H1 (cell line): ENCODE results near the gene CYGB. TPM values are rescaled to one million over a fixed set of nuclear protein-coding genes. Genes with fewer than 3 reads are reported as not detected.

Experiments used
- ASH2L ChIP-seq: fragments of 200-600, 300-600 bp; sonication (generic); IDR thresholded peaks from one replicate; pipeline ENCODE4 v1.7.1; 2017; ENCODE audit warnings: low read length
- BACH1 ChIP-seq: IDR thresholded peaks from 2 replicates; pipeline ENCODE4 v1.6.1; 2012; ENCODE audit warnings: low read length, improper control_type of control experiment
- CBX8 ChIP-seq: fragments of 300-800, 300-1000 bp; sonication (generic); IDR thresholded peaks from 2 replicates; pipeline ENCODE4 v1.7.1; 2016; ENCODE audit warnings: low read depth, low read length, borderline replicate concordance
- CEBPB ChIP-seq: IDR thresholded peaks from 2 replicates; pipeline ENCODE4 v1.6.1; 2012; ENCODE audit warnings: low read depth, low read length
- CHD1 ChIP-seq: IDR thresholded peaks from 2 replicates; pipeline ENCODE4 v1.6.1; 2012; ENCODE audit warnings: low read depth, low read length, improper control_type of control experiment
- CHD2 ChIP-seq: IDR thresholded peaks from 2 replicates; pipeline ENCODE4 v1.6.1; 2012; ENCODE audit warnings: low read length, improper control_type of control experiment
- CTBP2 ChIP-seq: IDR thresholded peaks from 2 replicates; pipeline ENCODE4 v1.7.0; 2011; ENCODE audit warnings: borderline replicate concordance, mild to moderate bottlenecking, moderate library complexity, mixed read lengths, low read length; ENCODE audit not compliant: insufficient read depth, insufficient read length
- EP300 ChIP-seq, 2 experiments: IDR thresholded peaks; 1 replicate in 1 of 2; 2 replicates in 1 of 2; pipeline ENCODE4 v1.6.1; 2011 to 2012; ENCODE audit warnings: low read depth in 2 of 2, low read length in 2 of 2, mild to moderate bottlenecking in 2 of 2, borderline replicate concordance in 1 of 2, inconsistent platforms in 1 of 2, moderate library complexity in 1 of 2
- FOSL1 ChIP-seq: IDR thresholded peaks from 2 replicates; pipeline ENCODE4 v1.6.1; 2011; ENCODE audit warnings: mild to moderate bottlenecking, low read depth, low read length, moderate library complexity; ENCODE audit not compliant: insufficient read depth
- HDAC2 ChIP-seq, 2 experiments: fragments of 300-600 bp in 1 of 2; sonication (generic) in 1 of 2; IDR thresholded peaks; 2 replicates each; pipeline ENCODE4 v1.6.1; 2011 to 2012; ENCODE audit warnings: low read depth in 2 of 2, low read length in 2 of 2, mild to moderate bottlenecking in 2 of 2, moderate library complexity in 2 of 2, borderline replicate concordance in 1 of 2, inconsistent platforms in 1 of 2
- JUN ChIP-seq: IDR thresholded peaks from 2 replicates; pipeline ENCODE4 v1.6.1; 2011; ENCODE audit warnings: low read depth, mild to moderate bottlenecking, improper control_type of control experiment, low read length
- JUND ChIP-seq: IDR thresholded peaks from 2 replicates; pipeline ENCODE4 v1.6.1; 2011; ENCODE audit warnings: mild to moderate bottlenecking, improper control_type of control experiment, low read length
- KDM4A ChIP-seq: IDR thresholded peaks from one replicate; pipeline ENCODE4 v1.7.1; 2012; ENCODE audit warnings: low read depth, mild to moderate bottlenecking, moderate library complexity, low read length, inconsistent platforms; ENCODE audit not compliant: severe bottlenecking
- KDM5A ChIP-seq: fragments of 200-600 bp; IDR thresholded peaks from 2 replicates; pipeline ENCODE4 v1.7.1; 2012; ENCODE audit warnings: mild to moderate bottlenecking, low read length, inconsistent platforms, mixed read lengths
- NRF1 ChIP-seq: IDR thresholded peaks from 2 replicates; pipeline ENCODE4 v1.6.1; 2011; ENCODE audit warnings: mild to moderate bottlenecking, low read depth, low read length, improper control_type of control experiment
- POU5F1 ChIP-seq: IDR thresholded peaks from 2 replicates; pipeline ENCODE4 v1.6.1; 2011; ENCODE audit warnings: low read depth, mild to moderate bottlenecking, low read length, moderate library complexity
- RFX5 ChIP-seq: IDR thresholded peaks from 2 replicates; pipeline ENCODE4 v1.6.1; 2011; ENCODE audit warnings: low read depth, low read length, improper control_type of control experiment, borderline replicate concordance
- SIX5 ChIP-seq: IDR thresholded peaks from 2 replicates; pipeline ENCODE4 v1.6.1; 2011; ENCODE audit warnings: mild to moderate bottlenecking, low read depth, low read length
- SP2 ChIP-seq: IDR thresholded peaks from 2 replicates; pipeline ENCODE4 v1.6.1; 2012; ENCODE audit warnings: mild to moderate bottlenecking, low read length, inconsistent platforms
- SRF ChIP-seq: IDR thresholded peaks from 2 replicates; pipeline ENCODE4 v1.6.1; 2011; ENCODE audit warnings: mild to moderate bottlenecking, low read depth, low read length, moderate library complexity
- SUZ12 ChIP-seq: fragments of 200-600 bp; sonication (generic); IDR thresholded peaks from 2 replicates; pipeline ENCODE4 v1.6.1; 2012; ENCODE audit warnings: mild to moderate bottlenecking, inconsistent platforms, low read length, moderate library complexity, mixed read lengths
- polyA plus RNA-seq, 7 experiments: library from polyadenylated mRNA; depleted of rRNA in 3 of 7; stranded (reverse) in 5 of 7; unstranded in 2 of 7; fragments of >200 nt in 5 of 7; fragments of 200-250 nt in 2 of 7; gene quantifications; 1 replicate in 5 of 7; 2 replicates in 1 of 7; 4 replicates in 1 of 7; pipeline versions ENCODE4 v1.2.1 to v1.2.3, GENCODE V29; 2011 to 2013; ENCODE audit warnings: missing spikeins in 2 of 7, mixed read lengths in 2 of 7
- total RNA-seq: library from RNA; stranded (reverse); fragmentation: NEBNext Ultra II Directional; extraction: Animal tissue kit (Norgen Biotek cat#: 25700); gene quantifications from 2 replicates; pipeline ENCODE4 v1.2.1, GENCODE V29; 2021
- TF ChIP-seq, protein P1 (sequence below): IDR thresholded peaks from 2 replicates; pipeline ENCODE4 v1.6.1; 2012; ENCODE audit warnings: inconsistent platforms
- TF ChIP-seq, protein P2 (sequence below): IDR thresholded peaks from 2 replicates; pipeline ENCODE4 v1.6.1; 2011; ENCODE audit warnings: low read depth, mild to moderate bottlenecking, low read length; ENCODE audit not compliant: insufficient read depth

Gene CYGB
- total and polyA plus RNA-seq, 2 of the 8 experiments (the other 6 are each of a cell fraction or from before 2014, with no cell fraction given): 2.7 to 3.7 TPM

DNA sequence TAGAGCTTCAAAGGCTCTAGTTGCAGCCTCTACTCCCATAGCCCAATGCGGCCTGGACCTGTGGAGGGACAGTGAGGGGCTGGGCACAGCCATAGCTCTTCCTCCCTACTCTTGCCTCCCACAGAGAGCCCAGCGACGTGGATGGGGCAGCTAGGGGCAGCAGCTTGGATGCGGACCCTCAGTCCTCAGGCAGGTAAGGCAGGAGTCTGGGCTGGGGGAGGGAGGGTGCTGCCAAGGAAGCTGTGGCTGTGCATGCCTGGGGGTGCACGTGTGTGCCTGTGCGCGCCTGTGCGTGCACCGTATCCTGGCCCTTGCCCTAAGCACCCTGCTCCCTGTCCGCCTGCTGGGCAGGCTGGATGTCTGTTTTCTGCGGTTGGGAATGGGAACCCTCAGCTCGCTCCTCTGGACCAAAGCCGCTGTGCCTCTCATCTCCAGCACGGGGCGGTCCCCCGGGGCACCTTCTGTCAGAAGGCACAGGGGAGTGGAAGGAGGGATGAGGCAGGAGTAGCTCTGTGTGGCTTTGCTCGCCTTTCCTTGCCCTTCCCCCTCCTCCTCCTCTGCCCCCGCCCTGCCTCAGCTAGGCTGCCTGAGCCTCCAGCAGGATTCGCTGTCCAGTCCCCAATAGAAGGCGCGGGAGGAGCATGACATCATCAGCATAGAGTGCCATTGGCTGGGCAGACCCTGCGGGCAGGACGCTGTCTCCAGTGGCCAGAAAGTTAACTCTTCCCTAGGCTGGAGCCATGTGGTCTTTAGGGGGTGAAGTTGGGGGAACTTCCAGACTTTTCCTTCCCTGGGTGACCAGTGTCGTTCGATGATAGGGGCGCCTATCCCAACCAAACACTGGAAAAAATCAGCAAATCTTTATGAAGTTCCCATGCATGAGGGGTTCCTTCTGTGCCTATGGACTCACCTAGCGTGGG, 3.1 kb upstream of the CYGB start (continued):
- no peak for TF ChIP-seq SUZ12
- TF ChIP-seq, protein P1, sequence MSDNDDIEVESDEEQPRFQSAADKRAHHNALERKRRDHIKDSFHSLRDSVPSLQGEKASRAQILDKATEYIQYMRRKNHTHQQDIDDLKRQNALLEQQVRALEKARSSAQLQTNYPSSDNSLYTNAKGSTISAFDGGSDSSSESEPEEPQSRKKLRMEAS: peak; percentile 88
- peak; percentile 42 for TF ChIP-seq CTBP2
- TF ChIP-seq NRF1: no peak
- no peak for TF ChIP-seq KDM5A
- TF ChIP-seq, protein P2, sequence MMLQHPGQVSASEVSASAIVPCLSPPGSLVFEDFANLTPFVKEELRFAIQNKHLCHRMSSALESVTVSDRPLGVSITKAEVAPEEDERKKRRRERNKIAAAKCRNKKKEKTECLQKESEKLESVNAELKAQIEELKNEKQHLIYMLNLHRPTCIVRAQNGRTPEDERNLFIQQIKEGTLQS: no peak
- TF ChIP-seq HDAC2 (IDR thresholded peaks at IDR 0.05; ENCODE audit: borderline replicate concordance in 1 of 2, low read depth in 2 of 2, low read length in 2 of 2): no peak
- TF ChIP-seq JUND: peak; percentile 90
- peak; percentile 59; the same call in 1 of the 2 replicates for TF ChIP-seq JUN
- no peak for TF ChIP-seq FOSL1
- TF ChIP-seq ASH2L: peak; percentile 35
- no peak for TF ChIP-seq KDM4A
- TF ChIP-seq EP300 (IDR thresholded peaks at IDR 0.05; ENCODE audit: borderline replicate concordance in 1 of 2, low read depth in 2 of 2, low read length in 2 of 2): no peak
- no peak for TF ChIP-seq POU5F1
- TF ChIP-seq CHD1: no peak
- TF ChIP-seq CBX8: no peak
- TF ChIP-seq SRF: no peak
- TF ChIP-seq SP2: no peak
- TF ChIP-seq CHD2: 0 out of 2 replicates have a peak, but pooled peaks have one; percentile 17
- TF ChIP-seq SIX5: no peak
- TF ChIP-seq CEBPB: no peak
- 0 out of 2 replicates have a peak, but pooled peaks have one; percentile 27 for TF ChIP-seq RFX5
- no peak for TF ChIP-seq BACH1
